ENCODE data around the gene TOGARAM2. TPM values are rescaled to one million over a fixed set of nuclear protein-coding genes. Genes with fewer than 3 reads are reported as not detected.

TOGARAM2 gene
- total RNA-seq, result 10 to 100 TPM; 15.5 to 24.8 TPM
- long read RNA-seq, full-length matches to known transcripts, result 5 of 32 reads
- long read RNA-seq, partial matches to known transcripts, result 7 of 32 reads
- long read RNA-seq, other reads (novel, unspliced or antisense), result 20 of 32 reads

GRCh38 chr2:28981016-28981441 lies at the start of gene TOGARAM2:
TOGARAM2 (plus strand) TSS chr2:28981298; CDS start chr2:28994835, 13,537 bp downstream.
- DNase-seq, result no peak
- intact Hi-C loops (cut with DNase I), result no loop called here
- ATAC-seq, result peak; percentile 13 to 56

GRCh38 chr2:28934769-28935168 lies 46.3 kb upstream of the TOGARAM2 start:
- intact Hi-C loops (cut with DNase I), result no loop called here
- no peak for ATAC-seq
- DNase-seq, result no peak

- DNase-seq (no peak), ATAC-seq (no peak)
- intact Hi-C loops (cut with DNase I), result no loop called here
Measured at GRCh38 chr2:28941008-28941407, 40.1 kb upstream of the TOGARAM2 start.

GRCh38 chr2:28944535-28945248 lies 36.4 kb upstream of the TOGARAM2 start:
- ATAC-seq, result no peak
- DNase-seq, result no peak
- intact Hi-C loops (cut with DNase I), result no loop called here

GRCh38 chr2:28948160-28948559 lies 32.9 kb upstream of the TOGARAM2 start:
- DNase-seq (no peak), ATAC-seq (no peak)
- intact Hi-C loops (cut with DNase I), result no loop called here

DNA sequence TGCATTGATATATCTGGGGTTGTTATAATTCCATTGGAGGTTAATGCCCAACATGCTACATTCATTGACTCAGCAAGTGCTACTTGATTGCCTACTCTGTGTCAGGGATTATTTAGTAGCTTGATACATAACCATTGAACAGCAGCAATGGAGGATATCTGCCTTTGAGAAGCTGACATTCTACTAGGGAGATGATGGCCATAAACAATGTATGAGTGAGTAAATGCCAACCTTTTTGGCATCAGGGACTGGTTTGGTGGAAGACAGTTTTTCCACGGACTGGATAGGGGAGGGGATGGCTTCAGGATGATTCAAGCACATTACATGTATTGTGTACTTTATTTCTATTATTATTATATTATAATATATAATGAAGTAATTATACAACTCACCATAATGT lies 31.9 kb upstream of the TOGARAM2 start:
- no peak for DNase-seq
- no peak for ATAC-seq
- intact Hi-C loops (cut with DNase I), result no loop called here

DNA sequence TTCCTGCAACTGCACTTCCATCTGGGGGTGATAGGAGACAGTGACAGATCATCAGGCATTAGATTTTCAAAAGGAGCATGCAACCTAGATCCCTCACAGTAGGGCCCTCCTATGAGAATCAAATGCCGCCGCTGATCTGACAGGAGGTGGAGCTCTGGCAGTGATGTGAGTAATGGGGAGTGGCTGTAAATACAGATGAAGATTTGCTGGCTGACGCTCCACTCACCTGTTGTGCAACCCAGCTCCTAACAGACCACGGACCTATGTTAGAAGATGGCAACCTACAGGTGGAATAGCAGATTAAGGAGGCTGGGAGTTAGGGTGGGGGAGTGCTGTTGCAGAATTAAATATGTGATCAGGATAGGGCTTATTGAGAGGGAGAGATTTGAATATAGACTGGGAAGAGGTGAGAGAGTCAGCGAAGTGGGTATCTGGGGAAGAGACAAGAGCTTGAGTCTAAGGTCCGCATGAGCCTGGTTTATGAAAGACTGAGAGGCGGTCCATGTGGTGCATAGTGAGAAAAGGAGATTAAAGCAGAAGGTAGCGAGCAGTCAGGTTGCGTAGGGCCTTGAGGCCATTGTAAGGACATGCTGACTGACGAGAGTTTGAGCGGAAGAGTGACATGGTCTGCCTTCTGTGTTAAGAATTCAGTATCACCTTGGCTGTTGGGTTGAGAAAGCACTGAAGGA lies 31.3 kb upstream of the TOGARAM2 start:
- intact Hi-C loops (cut with DNase I), result loop anchor here in 1 of 2 donors (10.0 kb wide), 2 partner anchors 895 to 1075 kb away; no protein-coding TSS in a partner anchor
- DNase-seq (no peak), ATAC-seq (no peak)

GRCh38 chr2:28950941-28951630 lies 30.0 kb upstream of the TOGARAM2 start:
- intact Hi-C loops (cut with DNase I), result loop anchor here in 1 of 2 donors (10.0 kb wide), 2 partner anchors 894 to 1074 kb away; no protein-coding TSS in a partner anchor
- ATAC-seq, result no peak

DNA sequence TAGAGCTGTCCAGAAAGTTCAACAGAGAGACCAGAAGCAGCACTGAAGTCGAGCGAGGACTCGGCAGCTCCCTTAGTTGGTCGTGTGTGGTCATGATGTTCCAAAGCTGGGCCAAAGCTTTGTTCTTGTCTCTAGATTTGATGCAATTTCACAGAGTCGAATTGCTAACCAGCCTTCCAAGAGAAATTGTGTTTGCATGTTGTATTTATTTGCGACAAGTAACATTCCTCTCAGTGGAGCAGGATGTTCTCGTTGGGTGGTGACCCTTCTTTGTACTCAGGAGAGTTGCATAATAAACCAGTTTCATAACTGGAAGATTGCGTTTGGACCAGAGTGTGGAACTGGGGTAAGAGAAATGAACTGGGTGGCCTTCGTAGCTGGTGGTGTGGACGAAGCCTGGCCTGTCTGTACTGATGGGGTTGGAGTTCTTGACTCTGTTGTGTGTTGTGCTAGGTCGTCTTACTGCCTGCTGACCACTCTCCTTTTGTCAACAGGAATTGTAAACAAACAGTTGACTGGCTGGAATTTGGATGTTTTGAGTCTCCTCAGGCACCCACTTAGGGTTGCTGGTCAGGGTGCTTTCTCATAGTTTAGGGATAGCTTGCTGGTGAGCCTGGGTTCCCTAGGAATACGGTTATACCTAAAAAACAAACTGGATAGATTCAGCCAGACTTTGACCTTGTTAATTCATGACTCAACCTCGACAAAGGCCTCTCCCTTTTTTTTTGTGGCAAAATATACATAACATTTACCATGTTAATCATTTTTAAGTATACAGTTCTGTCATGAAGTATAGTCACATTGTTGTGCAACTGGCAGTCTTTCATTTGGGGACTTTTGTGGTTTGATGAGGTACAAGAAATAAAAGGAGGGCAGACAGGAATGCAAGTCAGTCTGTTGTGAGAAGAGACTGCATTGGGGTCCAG lies 28.9 kb upstream of the TOGARAM2 start:
- ATAC-seq (peak; percentile 28 to 45), DNase-seq (no peak)
- intact Hi-C loops (cut with DNase I), result loop anchor here in 1 of 2 donors (10.0 kb wide), 2 partner anchors 893 to 1073 kb away; no protein-coding TSS in a partner anchor

More at GRCh38 chr2:28950941-28951630, 30.0 kb upstream of the TOGARAM2 start:
- DNase-seq, result no peak

GRCh38 chr2:28952836-28953211 lies 28.3 kb upstream of the TOGARAM2 start:
- no peak for ATAC-seq
- intact Hi-C loops (cut with DNase I), result loop anchor here in 1 of 2 donors (10.0 kb wide), 2 partner anchors 892 to 1072 kb away; no protein-coding TSS in a partner anchor
- DNase-seq, result no peak

GRCh38 chr2:28955467-28955866 lies 25.6 kb upstream of the TOGARAM2 start:
- intact Hi-C loops (cut with DNase I), result loop anchor here (5.0 to 10.0 kb wide), 5 partner anchors 57 to 1069 kb away; no protein-coding TSS in a partner anchor
- no peak for ATAC-seq
- DNase-seq, result no peak

DNA sequence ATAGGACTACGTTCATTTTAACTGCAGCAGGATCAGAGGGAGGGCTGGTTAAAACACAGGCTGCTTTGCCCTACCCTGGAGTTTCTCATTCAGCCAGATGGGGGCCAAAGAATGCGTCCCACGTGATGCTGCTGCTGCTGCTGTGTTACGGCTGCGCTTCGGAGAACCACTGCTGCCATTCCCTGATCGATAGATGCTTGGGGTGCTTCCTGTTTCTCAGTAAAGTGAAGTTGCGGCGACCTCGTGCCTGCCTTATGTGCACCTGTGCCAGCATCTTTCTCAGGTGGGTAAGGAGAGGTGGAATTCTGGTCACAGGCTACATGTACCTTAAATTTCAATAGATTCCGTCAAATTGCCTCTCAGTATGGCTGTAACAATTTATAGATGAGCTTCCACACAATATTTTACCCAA lies 24.7 kb upstream of the TOGARAM2 start:
- no peak for DNase-seq
- intact Hi-C loops (cut with DNase I), result loop anchor here (5.0 to 10.0 kb wide), 5 partner anchors 56 to 1068 kb away; no protein-coding TSS in a partner anchor
- ATAC-seq, result peak; percentile 51 to 52

- intact Hi-C loops (cut with DNase I), result loop anchor here (5.0 to 10.0 kb wide), 5 partner anchors 55 to 1068 kb away; no protein-coding TSS in a partner anchor
- ATAC-seq, result peak in 1 of 2 donors; percentile 12
- no peak for DNase-seq
Measured at GRCh38 chr2:28956890-28957289, 24.2 kb upstream of the TOGARAM2 start.

DNA sequence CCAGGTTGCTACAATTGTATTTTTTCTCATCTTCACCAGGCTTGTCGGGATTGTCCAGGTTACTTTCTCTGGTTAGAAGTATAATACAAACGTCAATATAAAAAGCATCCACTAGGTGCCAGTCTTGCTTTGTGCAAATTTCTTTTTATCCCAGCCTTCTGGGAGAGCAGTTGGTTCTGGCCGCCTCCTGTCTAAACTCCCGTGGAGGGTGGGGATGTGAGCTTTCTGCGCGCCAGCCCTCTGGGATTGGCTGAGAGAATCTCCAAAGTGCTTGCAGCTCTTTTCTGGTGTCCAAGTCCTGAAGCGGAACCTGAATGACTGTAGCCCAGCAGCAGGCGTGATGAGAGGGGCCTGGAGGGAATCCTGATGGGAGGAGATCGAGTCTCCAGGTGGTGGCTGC lies 22.4 kb upstream of the TOGARAM2 start:
- DNase-seq, result peak; percentile 73
- intact Hi-C loops (cut with DNase I), result loop anchor here (2.0 to 10.0 kb wide), 6 partner anchors 54 to 1066 kb away; no protein-coding TSS in a partner anchor
- peak; percentile 87 to 89 for ATAC-seq

- ATAC-seq (no peak), DNase-seq (no peak)
- intact Hi-C loops (cut with DNase I), result no loop called here
Measured at GRCh38 chr2:28960401-28960800, 20.7 kb upstream of the TOGARAM2 start.

DNA sequence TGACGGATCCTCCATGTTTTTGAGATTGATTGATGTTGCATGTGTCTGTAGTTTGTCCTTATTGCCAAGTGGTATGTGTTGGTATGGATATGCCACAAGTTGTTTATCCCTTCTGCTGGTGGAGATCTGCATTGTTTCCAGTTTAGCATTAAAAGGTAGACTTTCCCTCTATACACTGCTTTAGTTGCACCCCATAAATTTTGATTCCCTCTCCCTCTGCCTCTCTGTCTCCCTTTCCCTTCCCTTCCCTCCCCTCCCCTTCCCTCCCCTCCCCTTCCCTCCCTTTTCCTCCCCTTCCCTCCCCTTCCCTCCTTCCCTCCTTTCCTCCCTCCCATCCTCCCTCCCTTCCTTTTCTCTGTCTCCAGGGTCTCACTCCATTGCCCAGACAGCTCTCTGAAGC lies 18.6 kb upstream of the TOGARAM2 start:
- intact Hi-C loops (cut with DNase I), result no loop called here
- no peak for ATAC-seq
- no peak for DNase-seq

DNA sequence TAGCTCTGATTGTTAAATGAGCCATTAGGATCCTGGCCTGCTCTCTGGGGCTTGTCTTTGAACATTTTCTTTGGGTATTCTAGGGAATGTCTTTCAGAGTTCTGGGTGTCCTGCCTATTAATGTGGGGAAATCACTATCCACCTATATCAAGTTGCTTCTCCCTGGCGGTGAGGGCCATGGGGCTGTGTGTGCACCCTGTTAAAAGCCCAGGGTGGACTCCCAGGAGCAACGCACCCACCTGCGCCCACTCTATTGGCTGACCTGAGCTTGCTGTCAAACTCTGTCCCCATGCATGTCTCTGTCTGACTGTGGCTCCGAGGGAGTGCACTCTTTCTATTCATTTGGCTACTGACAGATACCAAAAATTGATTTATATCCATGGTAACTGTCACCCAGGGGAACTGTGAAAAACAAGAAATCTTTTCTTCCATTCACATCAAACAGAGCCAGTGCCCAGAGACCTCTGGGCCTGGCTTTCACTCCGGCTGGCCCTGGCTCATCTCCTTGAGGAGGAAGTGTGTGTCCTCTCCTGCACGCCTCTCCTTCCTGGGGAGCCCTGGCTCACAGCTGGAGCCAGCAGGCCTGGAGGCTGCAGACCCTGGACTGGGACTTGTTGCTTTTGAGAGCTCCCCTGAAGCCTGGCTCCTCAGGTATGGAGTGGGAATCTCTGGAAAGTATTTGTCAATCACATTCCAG lies 10.5 kb upstream of the TOGARAM2 start:
- no peak for ATAC-seq

More for the DNA sequence above, 10.5 kb upstream of the TOGARAM2 start:
- DNase-seq, result no peak
- intact Hi-C loops (cut with DNase I), result no loop called here
